ENCODE measurements around the gene MPPED1.

Gene MPPED1

DNA sequence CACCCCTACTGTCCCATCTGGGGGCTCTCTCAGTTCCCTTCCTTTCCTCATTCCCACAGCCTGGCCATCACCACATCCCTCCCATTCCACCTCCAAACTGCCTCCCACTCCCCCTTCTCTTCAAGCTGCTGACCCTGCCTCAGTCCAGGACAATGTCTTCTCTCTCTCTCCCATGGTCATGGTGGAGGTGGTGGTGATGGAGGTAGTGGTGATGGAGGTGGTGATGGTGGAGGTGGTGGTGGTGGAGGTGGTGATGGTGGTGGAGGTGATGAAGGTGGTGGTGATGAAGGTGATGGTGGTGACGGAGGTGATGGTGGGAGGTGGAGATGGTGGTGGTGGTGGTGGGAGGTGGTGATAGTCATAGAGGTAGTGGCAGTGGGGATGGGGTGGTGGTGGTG is 87.0 kb downstream of the MPPED1 start:
- DNase-seq (ENCODE audit: low spot score) = no peak

DNA sequence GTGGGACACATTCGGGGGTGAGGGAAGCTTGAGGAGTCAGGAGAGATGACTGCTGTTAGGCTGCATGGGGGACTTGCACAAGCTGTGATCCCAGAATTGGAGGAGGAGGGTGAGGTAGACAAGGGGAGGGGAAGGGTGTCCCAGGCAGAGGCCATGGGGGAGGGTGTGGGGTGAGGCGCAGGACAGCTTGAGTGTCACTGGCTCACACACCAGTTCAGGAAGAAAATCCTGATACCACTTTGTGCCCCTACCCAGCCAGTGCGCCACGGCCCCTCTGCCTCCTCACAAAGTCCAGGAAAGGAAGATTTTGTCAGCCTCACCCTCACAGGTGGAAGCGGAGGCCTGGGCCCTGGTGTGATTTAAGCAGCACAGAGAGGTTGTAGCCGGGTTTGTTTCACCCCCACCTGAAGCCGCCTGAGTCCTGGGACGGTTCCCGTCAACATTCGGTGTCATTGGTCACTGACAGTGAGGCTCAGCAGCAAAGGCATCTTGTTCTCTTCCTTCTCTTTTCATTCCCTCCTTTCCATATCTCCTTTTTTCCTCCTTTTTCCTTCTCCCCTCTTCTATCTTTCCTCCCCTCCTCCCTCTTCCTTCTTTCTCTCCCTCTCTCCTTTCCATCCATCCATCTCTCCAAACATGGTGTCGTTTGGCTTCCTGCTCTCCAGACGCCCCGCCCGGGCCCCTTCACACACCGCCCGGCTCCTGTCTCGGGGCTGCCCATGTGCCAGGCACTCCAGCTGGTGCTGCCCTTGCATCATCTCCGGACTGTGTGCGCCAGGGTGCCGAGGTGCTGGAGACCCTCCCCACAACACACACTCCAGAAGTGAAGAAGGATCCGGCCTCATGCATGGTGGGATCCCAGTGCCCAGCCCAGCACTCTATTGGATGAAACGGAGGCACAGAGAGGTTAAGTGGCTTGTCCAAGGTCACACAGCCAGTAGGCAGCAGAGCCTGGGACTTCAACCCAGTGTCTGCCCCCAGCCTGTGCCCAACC is 89.3 kb downstream of the MPPED1 start:
- DNase-seq (ENCODE audit: low spot score) = no peak

DNA sequence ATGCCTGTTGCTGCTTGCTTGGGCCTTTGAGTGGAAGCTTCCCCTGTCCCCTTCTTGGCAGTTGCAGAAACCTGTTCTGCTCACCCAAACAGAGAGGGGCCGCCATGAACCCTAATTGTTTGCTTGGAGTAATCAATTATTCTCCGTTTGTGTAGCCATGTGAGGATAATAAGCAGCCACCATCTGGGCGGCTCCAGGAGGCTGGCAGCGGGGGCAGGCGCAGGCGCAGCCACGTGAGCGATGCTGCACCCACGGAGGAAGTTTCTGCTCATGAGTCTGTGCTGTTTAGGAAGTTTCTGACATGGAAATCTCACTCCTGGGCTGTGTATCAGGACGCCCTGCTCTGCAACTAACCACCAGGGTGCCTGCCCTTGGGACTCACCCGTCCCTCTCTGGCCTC is 90.1 kb downstream of the MPPED1 start:
- DNase-seq (ENCODE audit: low spot score) = no peak

DNA sequence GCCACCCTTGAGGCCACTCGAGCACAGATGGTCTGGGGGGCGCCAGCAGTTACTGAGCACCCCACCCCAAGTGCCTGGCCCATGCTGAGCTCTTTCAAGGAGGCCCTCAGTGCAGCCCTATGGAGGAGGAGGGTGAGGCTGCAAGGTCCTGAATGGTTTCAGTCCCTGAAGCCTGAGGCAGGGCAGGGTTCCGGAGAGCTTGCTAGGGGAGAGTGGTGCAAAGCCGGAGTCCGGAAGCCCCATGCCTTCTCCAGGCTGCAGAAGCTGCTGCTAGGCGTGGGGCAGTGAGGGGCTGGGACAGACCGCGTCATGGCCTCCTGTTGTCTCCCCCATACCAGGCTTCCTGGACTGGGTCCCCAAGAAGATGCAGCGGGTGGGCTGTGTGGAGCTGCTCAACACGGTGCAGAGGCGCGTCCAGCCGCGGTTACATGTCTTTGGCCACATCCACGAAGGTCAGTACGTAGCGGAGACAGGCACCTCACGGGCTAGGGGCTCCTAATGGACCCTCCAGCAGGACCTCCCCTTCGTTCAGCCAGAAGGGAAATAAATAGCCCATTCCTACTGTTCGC is 90.6 kb downstream of the MPPED1 start:
- DNase-seq (ENCODE audit: low spot score) = no peak

DNA sequence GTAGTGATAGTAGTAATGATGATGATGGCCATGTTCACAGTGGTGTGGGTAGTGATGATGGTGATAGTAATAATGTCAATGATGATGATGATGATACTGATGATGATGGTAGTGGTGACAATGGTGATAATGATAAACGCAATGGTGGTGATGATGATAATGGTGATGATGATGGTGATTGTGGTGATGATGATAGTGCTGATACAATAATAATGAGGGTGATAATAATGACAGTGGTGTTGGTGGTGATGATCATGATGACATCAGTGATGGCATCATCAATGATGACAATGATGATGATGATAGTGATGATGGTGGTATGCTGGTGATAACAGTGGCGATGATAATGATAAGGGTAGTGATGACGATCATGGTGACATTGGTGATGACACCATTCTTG is 92.3 kb downstream of the MPPED1 start:
- no peak for DNase-seq (ENCODE audit: low spot score)

DNA sequence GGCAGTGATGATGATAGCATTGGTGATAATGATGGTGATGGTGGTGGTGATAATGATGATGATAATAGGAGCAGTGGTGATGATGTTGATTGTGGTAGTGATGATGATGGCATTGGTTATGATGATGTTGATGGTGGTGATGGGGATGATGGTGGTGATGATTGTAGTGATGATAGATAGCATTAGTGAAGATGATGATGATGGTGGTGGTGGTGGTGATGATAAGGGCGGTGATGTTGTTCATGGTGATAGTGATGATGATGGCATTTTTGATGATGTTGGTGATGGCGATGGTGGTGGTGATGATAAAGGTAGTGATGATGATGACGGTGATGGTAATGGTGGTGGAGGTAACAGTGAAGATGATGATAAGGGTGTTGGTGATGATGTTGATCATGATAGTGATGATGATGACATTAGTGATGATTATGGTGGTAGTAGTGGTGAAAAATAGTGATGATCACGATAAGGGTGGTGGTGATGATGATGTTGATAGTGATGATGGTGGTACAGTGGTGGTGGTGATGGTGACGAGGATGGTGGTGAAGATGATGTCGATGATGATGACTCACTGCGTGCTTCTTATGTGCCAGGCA is 93.0 kb downstream of the MPPED1 start:
- no peak for DNase-seq (ENCODE audit: low spot score)

DNA sequence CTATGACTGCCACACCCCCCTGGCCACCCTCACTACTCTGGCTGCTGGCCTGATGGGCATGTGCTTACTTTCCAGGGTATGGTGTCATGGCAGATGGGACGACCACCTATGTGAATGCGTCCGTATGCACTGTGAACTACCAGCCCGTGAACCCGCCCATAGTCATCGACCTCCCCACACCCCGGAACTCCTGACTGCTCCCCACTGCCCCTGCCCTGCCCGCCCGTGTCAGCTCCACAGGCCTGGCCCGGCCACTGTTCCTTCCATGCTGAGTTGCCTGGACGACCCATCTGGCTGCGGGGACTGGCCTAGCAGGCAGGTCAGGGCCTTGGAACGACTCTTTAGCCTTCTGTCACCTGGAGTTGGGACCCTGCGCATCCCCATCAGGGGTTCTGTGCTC is 93.6 kb downstream of the MPPED1 start:
- no peak for DNase-seq (ENCODE audit: low spot score)

DNA sequence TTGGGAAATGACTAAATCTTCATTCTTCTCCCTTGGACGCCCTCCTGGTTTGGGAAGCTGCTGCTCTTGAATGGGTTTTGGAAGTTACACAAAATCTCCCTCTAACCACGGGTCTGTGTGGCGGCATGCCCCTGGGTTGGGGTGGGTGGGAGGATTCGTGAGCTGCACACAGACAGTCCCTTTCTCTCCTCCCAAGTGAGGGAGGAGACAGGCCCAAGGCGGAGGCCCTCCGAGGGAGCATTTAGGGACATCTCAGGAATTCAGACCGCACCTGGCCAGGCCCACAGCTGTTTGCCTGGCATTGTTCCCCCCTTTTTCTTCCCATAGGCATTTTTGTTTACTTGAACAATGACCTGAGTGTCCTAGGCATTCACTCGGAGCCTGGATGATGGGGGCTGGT is 94.1 kb downstream of the MPPED1 start:
- DNase-seq (ENCODE audit: low spot score) = no peak

DNA sequence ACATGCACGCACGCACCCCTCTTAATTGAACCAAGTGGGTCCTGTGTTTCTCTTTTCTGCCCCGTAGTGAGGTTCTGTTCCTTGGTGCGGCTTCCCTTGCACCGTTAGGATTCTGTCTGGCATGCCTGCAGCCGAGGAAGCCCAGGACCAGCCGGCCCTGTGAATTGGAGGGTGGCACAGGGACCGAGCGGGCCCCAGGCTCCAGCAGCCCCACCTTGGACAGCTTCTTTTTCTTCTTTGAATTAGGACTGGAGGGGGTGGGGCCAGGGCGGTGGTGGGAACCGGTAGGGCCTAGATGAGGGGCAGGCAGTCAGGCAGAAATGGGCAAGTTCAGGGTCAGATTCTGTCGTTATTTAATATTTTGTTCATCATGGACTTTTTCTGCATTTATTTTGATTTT is 94.7 kb downstream of the MPPED1 start:
- DNase-seq (ENCODE audit: low spot score) = no peak

DNA sequence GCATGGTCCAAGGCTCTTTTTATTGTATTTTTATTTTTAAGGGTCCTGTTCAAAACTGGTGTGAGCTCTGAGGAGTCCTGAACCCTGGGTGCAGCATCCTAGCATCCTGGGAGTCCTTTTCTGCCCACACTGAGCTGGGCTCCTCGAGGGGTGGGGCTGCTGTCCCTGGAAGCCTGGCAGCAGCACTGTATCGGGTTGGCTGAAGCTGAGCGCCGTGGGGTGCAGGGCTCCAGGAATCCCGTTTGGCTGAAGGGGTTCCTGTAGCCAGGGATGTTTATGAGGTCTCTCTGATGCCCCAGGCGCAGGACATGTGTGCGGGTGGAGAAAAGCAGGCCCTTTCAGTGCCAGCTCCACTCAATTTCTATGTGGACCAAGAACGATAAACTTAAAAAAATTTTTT is 95.4 kb downstream of the MPPED1 start:
- no peak for DNase-seq (ENCODE audit: low spot score)

DNA sequence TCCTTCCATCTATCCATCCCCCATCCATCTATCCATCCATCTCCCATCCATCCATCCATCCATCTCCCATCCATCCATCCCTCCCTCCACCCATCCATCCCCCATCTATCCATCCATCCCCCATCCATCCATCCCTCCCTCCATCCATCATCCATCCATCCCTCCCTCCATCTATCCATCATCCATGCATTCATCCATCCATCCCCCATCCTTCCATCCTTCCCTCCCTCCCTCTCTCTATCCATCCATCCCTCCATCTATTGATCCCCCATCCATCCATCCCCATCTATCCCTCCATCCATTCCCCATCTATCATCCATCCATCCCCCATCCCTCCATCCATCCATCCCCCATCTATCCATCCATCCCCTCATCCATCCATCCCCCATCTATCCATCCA is 96.7 kb downstream of the MPPED1 start:
- no peak for DNase-seq (ENCODE audit: low spot score)

DNA sequence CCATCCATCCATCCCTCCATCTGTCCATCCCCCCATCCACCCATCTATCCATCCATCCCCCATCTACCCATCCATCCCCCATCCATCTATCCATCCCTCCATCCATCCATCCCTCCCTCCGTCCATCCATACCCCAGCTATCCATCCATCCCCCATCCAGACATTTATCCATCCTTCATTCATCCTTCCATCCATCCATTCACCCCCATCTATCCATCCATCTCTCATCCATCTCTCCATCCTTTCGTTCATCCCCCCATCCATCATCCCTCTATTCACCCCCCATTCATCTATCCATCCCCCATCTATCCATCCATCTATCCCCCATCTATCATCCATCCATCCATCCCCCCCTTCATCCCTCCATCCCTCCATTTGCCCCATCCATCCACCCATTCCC is 97.5 kb downstream of the MPPED1 start:
- DNase-seq (ENCODE audit: low spot score) = no peak

DNA sequence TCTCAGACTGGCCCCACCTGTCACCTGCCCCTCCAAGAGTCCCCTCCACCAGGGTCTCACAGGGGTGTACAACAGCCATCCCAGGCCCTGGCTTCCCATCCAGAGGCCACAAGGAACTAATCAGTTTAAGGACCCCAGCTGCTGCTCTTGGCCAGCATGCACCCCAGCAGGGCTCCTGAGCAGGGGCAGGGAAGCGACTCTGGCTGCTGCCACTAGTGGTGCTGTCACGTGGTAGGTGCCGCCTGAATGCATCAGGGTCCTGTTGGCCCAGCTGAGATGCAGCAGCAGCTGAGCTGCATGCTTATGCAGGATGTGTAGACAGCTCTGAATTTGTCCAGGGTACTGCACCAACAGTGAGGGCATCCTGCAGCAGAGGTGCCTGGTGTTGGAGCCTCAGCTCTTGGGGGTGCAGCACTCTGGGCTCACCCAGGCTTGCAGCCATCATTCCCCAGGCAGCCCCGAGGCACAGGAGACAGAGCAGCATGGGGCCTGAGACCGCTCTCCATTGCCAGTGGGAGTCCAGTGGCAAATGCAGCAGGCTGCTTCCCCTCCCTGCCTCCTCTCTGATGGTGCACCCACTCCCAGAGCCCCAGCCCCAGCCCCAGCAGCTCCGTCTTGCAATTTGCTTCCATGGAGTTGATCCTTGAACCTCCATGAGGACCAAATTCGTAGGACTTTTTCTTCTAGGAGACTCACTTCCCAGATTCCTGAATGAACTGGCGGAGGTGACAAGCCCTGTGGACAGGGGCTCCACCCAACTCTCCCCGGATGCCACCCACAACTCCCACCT is 98.7 kb downstream of the MPPED1 start:
- no peak for DNase-seq (ENCODE audit: low spot score)

DNA sequence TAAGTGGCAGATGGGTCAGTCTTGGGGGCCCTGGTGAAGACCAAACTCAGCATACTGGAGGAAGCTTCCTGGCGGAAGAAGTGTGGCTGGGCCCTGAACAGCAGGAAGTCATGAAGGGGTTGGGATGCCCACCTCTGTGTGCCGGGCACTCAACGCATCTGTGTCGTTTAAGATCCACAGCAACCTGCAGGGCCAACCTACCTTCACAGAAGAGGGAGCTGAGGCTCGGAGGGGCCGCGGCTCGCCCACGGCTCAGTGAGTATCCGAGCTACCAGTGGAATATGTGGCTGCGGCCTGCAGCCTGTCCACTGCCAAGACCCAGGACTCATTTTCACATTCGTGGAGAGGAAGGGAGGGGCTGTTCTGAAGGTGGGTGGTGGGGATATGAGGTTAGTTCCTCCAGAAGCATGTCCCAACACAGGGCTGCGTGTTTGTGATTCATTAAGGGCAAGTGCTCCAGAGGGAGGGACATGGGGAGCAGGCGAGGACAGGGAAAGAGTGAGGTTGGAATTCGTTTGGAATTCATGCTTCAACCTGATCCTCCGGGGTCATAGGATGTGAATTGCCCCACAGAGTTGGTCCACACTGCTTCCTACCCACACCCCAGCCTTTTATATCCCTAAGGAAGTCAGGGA is 99.6 kb downstream of the MPPED1 start:
- no peak for DNase-seq (ENCODE audit: low spot score)

DNA sequence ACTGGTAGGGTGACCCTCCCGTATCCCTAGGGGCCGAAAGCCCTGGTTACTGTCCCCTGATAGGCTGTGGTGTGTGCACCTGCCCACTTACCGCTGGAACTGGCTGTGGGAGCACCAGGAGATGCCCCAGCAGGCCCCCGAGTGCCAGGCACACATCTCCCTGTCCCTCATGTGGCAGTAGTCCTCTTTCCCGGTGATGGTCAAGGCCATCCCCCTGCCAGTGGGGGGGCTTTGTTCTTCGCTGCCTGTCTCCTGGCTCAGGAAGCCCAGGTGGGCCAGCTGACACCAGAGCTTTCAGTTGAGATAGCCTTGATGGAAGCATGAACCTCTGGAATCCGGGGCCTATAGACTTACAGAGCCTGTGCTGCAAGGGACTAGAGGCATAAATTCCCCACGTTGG is 100.5 kb downstream of the MPPED1 start:
- DNase-seq (ENCODE audit: low spot score) = no peak

DNA sequence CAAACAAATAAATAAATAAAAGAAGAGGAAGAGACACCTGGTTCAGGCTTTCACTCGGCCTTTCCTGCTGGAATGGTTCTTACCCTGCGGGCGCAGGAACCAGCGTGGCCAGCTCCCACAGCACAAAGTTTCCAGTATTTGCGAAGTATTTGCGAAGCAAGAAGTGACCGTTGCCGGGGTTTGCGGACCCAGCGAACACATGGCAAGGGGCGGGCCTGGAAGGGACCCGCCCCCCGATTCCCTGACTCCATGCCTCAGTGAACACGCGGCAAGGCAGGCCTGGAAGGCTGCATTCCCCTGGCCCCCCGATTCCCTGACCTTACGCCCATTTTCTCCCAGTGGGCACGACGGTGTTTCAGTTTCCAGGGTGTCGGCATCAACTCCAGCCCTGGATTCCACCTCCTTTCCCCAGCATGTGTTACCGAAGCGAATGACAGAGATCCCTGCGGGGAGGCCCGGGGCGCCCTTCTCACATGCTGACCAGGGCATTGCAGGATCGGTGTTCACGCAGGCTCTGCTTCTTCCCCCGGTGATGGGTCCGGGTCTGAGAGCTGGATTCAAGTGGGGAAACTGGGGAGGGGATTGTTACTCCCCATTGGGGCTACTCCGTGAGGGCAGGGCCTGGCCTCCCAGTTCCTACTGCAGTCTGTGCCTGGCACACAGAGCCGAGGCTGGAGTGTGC is 102.8 kb downstream of the MPPED1 start:
- DNase-seq (ENCODE audit: low spot score) = no peak

DNA sequence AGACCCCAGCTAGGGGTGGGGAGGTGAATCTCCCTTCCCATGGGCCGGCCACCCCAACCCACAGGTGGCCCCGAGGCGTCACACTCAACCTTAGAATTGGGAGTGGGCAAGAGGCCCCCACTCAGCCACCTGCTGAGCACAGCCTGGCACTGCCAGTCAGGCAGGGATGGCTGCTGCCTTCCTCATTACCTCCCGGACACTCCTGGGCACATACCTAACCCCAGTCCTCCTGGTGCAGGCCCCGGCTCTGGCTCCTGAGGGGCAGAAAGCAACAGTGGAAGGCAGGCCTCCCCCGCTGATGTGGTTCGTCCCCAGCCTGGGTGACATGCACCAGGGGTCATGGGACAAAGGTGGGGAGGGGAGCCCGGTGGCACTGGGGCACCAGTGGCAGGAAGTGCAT is 103.6 kb downstream of the MPPED1 start:
- DNase-seq (ENCODE audit: low spot score) = no peak

DNA sequence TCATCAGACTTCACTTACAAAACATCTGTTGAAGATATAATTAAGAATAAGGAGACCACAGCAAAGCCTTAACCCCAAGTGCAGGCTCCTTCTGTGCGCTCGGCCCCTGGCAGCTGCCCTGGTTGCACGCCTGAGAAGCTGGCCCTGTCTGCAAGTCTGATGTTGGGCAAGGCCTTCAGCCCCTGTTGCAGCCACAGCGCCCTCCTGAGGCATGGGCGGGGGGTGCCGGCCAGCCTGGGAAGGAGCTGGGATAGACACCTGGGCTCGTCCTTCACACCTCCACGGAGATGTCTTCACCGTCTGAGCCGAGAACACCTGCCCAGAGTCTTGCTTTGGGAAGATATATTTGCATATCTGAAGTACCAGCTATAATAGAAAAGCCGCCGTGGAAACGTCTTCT is 104.1 kb downstream of the MPPED1 start:
- DNase-seq (ENCODE audit: low spot score) = no peak

DNA sequence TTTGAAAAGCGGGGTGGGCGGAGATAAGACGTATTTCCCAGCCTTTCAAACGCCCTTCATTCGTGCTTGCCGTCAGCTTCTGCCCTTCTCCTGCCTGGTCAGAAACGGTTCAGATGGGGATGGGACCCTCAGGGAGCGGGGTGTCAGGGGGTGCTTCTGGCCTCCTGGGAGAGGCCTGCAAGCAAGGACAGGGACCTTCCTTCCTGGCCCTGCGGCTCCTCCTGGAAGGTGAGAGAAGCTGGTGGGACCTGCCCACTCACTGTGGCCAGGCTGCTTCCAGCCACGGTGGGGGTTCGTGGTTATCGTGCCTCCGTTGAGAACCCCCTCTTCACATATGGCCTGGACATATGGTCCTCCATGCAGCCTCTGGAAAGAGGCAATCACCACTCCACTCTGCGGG is 104.6 kb downstream of the MPPED1 start:
- no peak for DNase-seq (ENCODE audit: low spot score)

DNA sequence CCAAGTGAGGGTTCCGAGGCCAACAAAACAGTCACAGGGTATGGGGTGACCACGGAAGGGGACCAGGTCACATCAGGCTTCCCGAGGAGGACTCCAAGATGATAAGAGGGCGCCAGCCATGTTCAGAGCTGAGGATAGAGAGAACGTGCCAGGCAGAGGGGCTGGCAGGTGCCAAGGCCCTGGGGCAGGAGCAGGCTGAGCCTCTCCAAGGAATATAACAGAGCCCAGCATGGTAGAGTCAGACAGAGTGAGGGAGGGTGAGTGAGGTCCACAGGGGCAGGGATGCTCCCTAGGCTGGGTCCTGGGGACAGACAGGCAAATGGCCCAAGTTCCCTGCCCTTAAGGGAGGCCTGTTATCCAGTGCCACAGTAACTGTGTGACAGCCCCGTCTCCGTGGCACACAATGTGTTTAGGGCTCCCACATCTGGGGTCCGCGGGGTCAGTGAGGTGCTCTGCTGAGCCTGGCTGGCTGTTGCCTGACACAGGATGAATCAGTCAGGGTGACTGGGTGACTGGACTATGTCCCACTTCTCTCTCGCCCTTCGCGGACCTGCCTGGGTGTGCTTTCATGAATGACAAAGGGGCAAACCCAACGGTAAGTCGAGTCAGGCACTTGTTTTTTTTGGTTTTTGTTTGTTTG is 105.3 kb downstream of the MPPED1 start:
- DNase-seq (ENCODE audit: low spot score) = no peak

DNA sequence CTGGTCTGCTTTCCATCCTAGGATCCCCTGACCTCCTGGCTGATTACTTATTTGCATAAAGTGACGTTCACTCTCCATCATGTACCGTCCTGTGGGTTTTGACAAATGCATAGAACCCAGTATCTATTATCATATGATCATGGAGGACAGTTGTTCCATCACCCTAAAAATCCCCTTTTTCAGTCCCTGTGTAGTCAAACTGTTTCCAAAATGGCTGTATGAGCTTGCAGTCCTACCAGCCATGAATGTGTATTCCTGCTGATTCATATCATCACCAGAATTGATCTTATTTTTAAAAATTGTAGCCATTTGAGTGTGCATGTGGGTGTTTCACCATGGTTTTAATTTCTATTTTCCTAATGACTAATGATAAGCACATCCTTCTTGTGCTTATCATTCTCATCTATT is 108.8 kb downstream of the MPPED1 start:
- DNase-seq (ENCODE audit: low spot score) = no peak

All from kidney tubule cell (primary cell).